K562 treated with DMSO at 1 percent for 4 hours (cell line): ENCODE results near the gene ACADSB. TPM values are rescaled to one million over a fixed set of nuclear protein-coding genes. Genes with fewer than 3 reads are reported as not detected.

Source experiments
- total RNA-seq: library from RNA; unstranded; fragments of 300-600 nt; gene quantifications from 2 replicates; pipeline ENCODE4 v1.2.3, GENCODE V29; 2022; ENCODE audit not compliant: insufficient read depth

The ACADSB gene
- 1.7 and 2.7 TPM in 2 replicates for total RNA-seq

DNA sequence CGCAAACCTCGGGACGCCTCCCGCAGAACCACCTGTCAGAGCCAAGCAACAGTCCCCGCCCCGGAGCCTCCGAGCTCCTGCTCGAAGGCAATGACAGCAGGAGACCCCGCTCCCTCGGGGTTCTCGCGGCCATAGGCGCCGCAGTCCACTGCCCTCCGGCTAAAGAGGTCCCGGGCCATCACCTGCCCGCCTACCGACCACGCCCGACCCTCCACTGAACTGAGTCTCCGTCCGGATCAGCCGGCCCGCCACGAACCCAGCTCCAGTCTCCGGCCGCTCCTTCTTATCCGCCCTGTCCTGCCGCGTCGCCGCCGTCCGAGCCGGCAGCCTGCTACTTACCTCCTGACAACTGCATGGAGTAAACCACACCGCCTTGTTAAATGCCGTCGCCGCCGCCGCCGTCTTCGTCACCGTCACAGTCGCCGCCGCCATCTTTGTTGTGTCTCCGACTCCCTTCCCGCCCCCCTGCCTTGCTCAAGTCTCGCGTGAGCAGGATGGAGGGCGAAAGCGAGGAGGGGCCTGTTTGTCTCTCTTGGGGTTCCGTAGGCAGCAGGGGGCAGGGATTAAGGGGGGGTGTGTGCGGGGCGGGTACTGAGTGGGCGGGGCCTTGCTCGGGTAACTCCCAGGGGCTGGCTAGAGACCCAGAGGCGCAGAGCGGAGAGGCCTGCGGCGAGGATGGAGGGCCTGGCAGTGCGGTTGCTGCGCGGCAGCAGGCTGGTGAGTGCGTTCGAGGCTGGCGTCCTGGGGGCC lies at the start of gene ACADSB, which contains the start of gene IKZF5:
Gene ACADSB, plus strand, starts transcription at position 652 of the 750 bp plus-strand sequence. Its CDS starts 24 bp downstream, at position 676.
Gene IKZF5, minus strand, starts transcription at position 441 of the 750 bp plus-strand sequence. CDS start 10,170 bp downstream, outside the sequence.

GRCh38 chr10:122980209-122981065 lies 28.4 kb upstream of the ACADSB start, which contains the start of gene PSTK:
Gene PSTK (plus strand): TSS chr10:122980401. CDS start chr10:122980480, 79 bp downstream.

Other genes starting within 250 kb of the ACADSB start
- 0.56 and 0.92 TPM in 2 replicates for gene CUZD1, start 163.1 kb upstream of the ACADSB start, total RNA-seq
- 10.9 TPM in 1 of 2 replicates, not detected in the other for gene FAM24B, start 129.4 kb upstream of the ACADSB start, total RNA-seq
- not detected in 2 replicates for gene FAM24A, start 98.4 kb upstream of the ACADSB start, total RNA-seq
- 2.5 and 5.3 TPM in 2 replicates for gene C10orf88, start 54.8 kb upstream of the ACADSB start, total RNA-seq
- gene PSTK, start 28.6 kb upstream of the ACADSB start, total RNA-seq = 10.7 and 11.7 TPM in 2 replicates
- 4.6 and 5.5 TPM in 2 replicates for gene IKZF5, start 211 bp upstream of the ACADSB start, total RNA-seq
- 20.7 and 31.3 TPM in 2 replicates for gene HMX3, start 127.0 kb downstream of the ACADSB start, total RNA-seq
- 0.85 and 1.8 TPM in 2 replicates for gene HMX2, start 139.1 kb downstream of the ACADSB start, total RNA-seq
- 119 and 153 TPM in 2 replicates for gene BUB3, start 145.4 kb downstream of the ACADSB start, total RNA-seq